Prostate gland (tissue), 2 donors: ENCODE results near the gene FCER1G. TPM values are rescaled to one million over a fixed set of nuclear protein-coding genes. Genes with fewer than 3 reads are reported as not detected.

Experiments
- DNase-seq: peaks from one replicate; pipeline ENCODE4 v3.0.0-alpha.2; 2019; ENCODE audit warnings: low spot score
- H3K27ac ChIP-seq, 2 donors: fragments of 200-600 bp; sonication (generic); 2 replicates each; pipeline ENCODE4 v1.5.1; 2017 to 2019
- H3K27me3 ChIP-seq: fragments of 200-600 bp; sonication (generic); replicated peaks from 2 replicates; pipeline ENCODE4 v1.5.1; 2019; ENCODE audit not compliant: insufficient read depth
- H3K36me3 ChIP-seq, 2 donors: fragments of 200-600 bp; sonication (generic); 1 replicate in 1 of 2; 2 replicates in 1 of 2; pipeline versions ENCODE4 v1.5.1 to v1.8.1; 2017 to 2019
- H3K4me1 ChIP-seq: fragments of 200-600 bp; sonication (generic); replicated peaks from 2 replicates; pipeline ENCODE4 v1.5.1; 2019
- H3K4me3 ChIP-seq, 2 donors: fragments of 200-600 bp; sonication (generic); 2 replicates each; pipeline ENCODE4 v1.5.1; 2017 to 2019
- H3K9me3 ChIP-seq: fragments of 200-600 bp; sonication (generic); 2 replicates; pipeline ENCODE4 v1.5.1; 2017
- CTCF ChIP-seq, 4 experiments: fragments of 200-600 bp in 2 of 4; fragments of 450-650 bp in 2 of 4; sonication (generic) in 2 of 4; IDR thresholded peaks; 1 replicate in 3 of 4; 2 replicates in 1 of 4; pipeline ENCODE4 v1.5.1; 2016 to 2019; ENCODE audit warnings: antibody characterized with exemption in 4 of 4, mild to moderate bottlenecking in 2 of 4, moderate library complexity in 2 of 4
- POLR2A ChIP-seq: fragments of 450-650 bp; IDR thresholded peaks from one replicate; pipeline ENCODE4 v1.6.1; 2016; ENCODE audit warnings: antibody characterized with exemption, mild to moderate bottlenecking
- POLR2AphosphoS5 ChIP-seq: sonication (generic); formaldehyde crosslinking; IDR thresholded peaks from one replicate; pipeline ENCODE4 v1.6.1; 2017; ENCODE audit warnings: antibody characterized with exemption
- WGBS: methylation state at CpG from one replicate; pipeline ENCODE4 v1.1.5; 2018; 5-methylcytosine and 5-hydroxymethylcytosine counted together
- intact Hi-C: fragments of 100-400 bp; cut with DNase I; formaldehyde crosslinking; loops from one replicate; pipeline ENCODE4 v1.14.2; 2022
- total RNA-seq, 2 donors: library from RNA; depleted of rRNA; stranded (reverse); fragments of >200 nt; gene quantifications; one replicate each; pipeline ENCODE4 v1.1.0, GENCODE V29; 2016

The FCER1G gene
- total RNA-seq, result 10 to 100 TPM in 1 of 2 donors, 1 to 10 TPM in 1; 3.6 to 22.4 TPM

DNA sequence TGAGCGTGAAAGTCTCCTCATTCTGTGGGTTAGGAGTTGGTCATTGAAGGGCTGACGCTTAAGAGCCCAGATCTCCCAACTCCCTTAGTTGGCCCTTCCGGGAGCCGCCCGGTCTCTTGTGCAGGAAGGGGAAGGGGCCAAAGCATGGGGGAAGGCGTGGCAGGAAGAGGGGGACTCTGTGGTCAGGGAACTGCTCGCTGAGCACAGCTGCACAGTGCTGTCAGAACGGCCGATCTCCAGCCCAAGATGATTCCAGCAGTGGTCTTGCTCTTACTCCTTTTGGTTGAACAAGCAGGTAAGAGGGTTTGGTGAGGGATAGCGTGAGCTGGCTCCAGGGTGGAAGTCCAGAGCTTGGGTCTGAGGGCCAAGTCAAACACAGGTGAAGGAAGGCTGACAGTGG, at the start of gene FCER1G:
TSS of gene FCER1G (plus strand) at position 220 of the 400 bp plus-strand sequence. CDS start at position 247, 27 bp downstream.
- 75% methylated on average over 10 of the region's 10 CpGs for WGBS
- intact Hi-C loops, result no loop called here
- Histone ChIP-seq H3K27ac (no peak within 1 kb of the TSS), H3K4me3 (no peak within 1 kb of the TSS), H3K4me1 (no peaks in the 10 kb centered on the region), H3K9me3 (no peaks in the 10 kb centered on the region), H3K27me3 (no peaks in the 10 kb centered on the region), H3K36me3 (peaks cover 8 to 22% of the 10 kb centered on the region in 2 donors)
- no peak for DNase-seq
- TF ChIP-seq POLR2AphosphoS5 (no peak), CTCF (IDR thresholded peaks at IDR 0.05) (no peak), POLR2A (no peak)

DNA sequence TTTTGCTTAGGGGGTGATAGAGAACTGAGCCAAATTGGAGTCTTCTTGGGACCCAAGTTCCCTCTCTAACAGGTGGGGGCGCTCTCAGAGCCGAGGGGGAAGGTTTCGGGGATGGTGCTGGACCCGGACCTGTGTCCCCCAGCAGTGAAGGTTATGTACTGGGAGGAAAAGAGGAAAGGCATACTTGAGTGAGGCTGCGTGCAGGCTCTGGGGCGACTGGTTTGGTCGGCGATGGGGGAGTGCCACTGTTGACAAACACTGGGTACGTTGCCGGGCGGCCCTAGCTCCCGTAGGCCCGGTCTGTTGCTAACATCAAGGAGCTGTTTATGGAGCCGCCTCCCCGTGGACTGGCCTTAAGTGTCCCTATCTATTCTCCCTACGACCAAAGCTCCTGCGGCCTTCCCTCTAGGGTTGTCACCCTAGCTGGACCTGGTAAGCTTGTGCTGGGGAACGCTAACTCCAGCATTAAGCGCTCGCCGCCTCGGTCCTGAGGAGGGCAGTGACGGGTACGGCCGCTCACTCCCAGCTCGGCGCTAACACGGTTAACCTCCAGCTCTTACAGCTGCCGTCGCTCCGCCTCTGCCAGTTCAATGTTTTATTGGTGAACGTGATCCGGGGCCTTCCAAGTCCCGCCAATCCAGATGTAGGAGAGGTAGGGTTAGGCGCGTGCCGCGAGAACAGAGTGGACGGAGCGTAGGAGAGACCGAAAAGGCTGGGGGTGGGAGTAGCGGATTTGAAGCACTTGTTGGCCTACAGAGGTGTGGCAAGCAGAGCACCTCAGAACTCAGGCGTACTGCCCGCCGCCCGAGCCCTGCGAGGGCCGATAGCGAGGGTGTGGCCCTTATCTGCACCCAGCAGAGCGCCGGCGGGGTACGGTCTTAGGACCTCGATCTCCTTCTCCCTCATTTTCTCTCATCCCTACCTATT, 49.1 kb upstream of the FCER1G start, which contains the start of gene PPOX:
TSS of gene PPOX (plus strand) at position 685 of the 927 bp plus-strand sequence. CDS start 422 bp downstream, outside the sequence.
- intact Hi-C loops, result no loop called here
- peaks cover 2% of the 10 kb centered on the region for H3K4me1 ChIP-seq
- peak within 1 kb of the TSS; percentile 89 to 90 for H3K27ac ChIP-seq
- no peaks in the 10 kb centered on the region for H3K9me3 ChIP-seq
- peaks cover 0 to 6% of the 10 kb centered on the region in 2 donors for H3K36me3 ChIP-seq
- under 1% methylated on average over 54 of the region's 54 CpGs for WGBS
- DNase-seq, result peak; percentile 97
- H3K27me3 ChIP-seq, result no peaks in the 10 kb centered on the region
- peak within 1 kb of the TSS; percentile 53 to 61 for H3K4me3 ChIP-seq
- TF ChIP-seq POLR2AphosphoS5 (peak; percentile 97), POLR2A (peak; percentile 38), CTCF (IDR thresholded peaks at IDR 0.05) (peak in 2 of 4 experiments; percentile 34 to 44)

- intact Hi-C loops, result no loop called here
Measured at GRCh38 chr1:161166669-161167548, 48.2 kb upstream of the FCER1G start.

DNA sequence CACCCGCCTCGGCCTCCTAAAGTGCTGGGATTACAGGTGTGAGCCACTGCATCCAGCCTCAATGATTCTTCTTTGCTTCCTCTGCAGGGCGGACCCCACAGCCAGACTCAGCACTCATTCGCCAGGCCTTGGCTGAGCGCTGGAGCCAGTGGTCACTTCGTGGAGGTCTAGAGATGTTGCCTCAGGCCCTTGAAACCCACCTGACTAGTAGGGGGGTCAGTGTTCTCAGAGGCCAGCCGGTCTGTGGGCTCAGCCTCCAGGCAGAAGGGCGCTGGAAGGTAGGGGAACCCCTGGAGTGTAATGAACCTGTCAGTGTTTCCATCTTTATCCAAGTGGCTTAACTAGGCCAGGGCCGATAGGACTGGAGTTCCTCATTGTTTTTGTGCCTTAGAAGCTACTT, 46.2 kb upstream of the FCER1G start:
- H3K4me1 ChIP-seq, result peaks cover 2% of the 10 kb centered on the region
- intact Hi-C loops, result no loop called here
- no peak overlapping the region for H3K4me3 ChIP-seq
- no peaks in the 10 kb centered on the region for H3K27me3 ChIP-seq
- no peak for TF ChIP-seq POLR2AphosphoS5
- no peak for TF ChIP-seq CTCF (IDR thresholded peaks at IDR 0.05)
- no peak for TF ChIP-seq POLR2A
- 93% methylated on average over 9 of the region's 9 CpGs for WGBS
- H3K36me3 ChIP-seq, result peaks cover 0 to 17% of the 10 kb centered on the region in 2 donors
- H3K9me3 ChIP-seq, result no peaks in the 10 kb centered on the region
- DNase-seq, result no peak
- no peak overlapping the region for H3K27ac ChIP-seq

More at GRCh38 chr1:161166669-161167548, 48.2 kb upstream of the FCER1G start:
- Histone ChIP-seq H3K9me3 (no peaks in the 10 kb centered on the region), H3K4me1 (peaks cover 2% of the 10 kb centered on the region), H3K27me3 (no peaks in the 10 kb centered on the region), H3K4me3 (peak overlapping the region; percentile 53 to 61), H3K27ac (peak overlapping the region; percentile 89 to 90), H3K36me3 (peaks cover 0 to 15% of the 10 kb centered on the region in 2 donors)
- WGBS, result 4% methylated on average over 33 of the region's 33 CpGs
- no peak for DNase-seq
- TF ChIP-seq POLR2AphosphoS5 (no peak), CTCF (IDR thresholded peaks at IDR 0.05) (no peak), POLR2A (no peak)
